Stomach (tissue), 9 donors: ENCODE results near the gene SMAD7. TPM values are rescaled to one million over a fixed set of nuclear protein-coding genes. Genes with fewer than 3 reads are reported as not detected.

Experiments
- DNase-seq, 2 donors: peaks; one replicate each; pipeline versions ENCODE4 v3.0.0 to v3.0.0-alpha.2; 2013 to 2019
- H3K27ac ChIP-seq, 5 donors: fragments of 200-600 bp in 4 of 5; sonication (generic) in 4 of 5; one replicate each; pipeline ENCODE4 v1.5.1; 2013 to 2019; ENCODE audit warnings: mild to moderate bottlenecking in 1 of 5, moderate library complexity in 1 of 5
- H3K27me3 ChIP-seq, 3 donors: fragments of 200-600 bp; sonication (generic); one replicate each; pipeline ENCODE4 v1.5.1; 2017 to 2019; ENCODE audit warnings: mixed run types in 1 of 3
- H3K36me3 ChIP-seq, 4 donors: fragments of 200-600 bp; sonication (generic); 1 replicate in 3 of 4; 2 replicates in 1 of 4; pipeline ENCODE4 v1.5.1; 2016 to 2019
- H3K4me1 ChIP-seq, 4 donors: fragments of 200-600 bp; sonication (generic); one replicate each; pipeline ENCODE4 v1.5.1; 2016 to 2019
- H3K4me3 ChIP-seq, 4 donors: fragments of 200-600 bp; sonication (generic) in 3 of 4; one replicate each; pipeline ENCODE4 v1.5.1; 2016 to 2019; ENCODE audit warnings: mild to moderate bottlenecking in 1 of 4
- H3K9me3 ChIP-seq, 4 donors: fragments of 200-600 bp; sonication (generic); one replicate each; pipeline ENCODE4 v1.5.1; 2016 to 2019
- CTCF ChIP-seq, 7 experiments: fragments of 450-650 bp in 4 of 7; fragments of 200-600 bp in 3 of 7; sonication (generic) in 3 of 7; IDR thresholded peaks; one replicate each; pipeline ENCODE4 v1.5.1; 2016 to 2019; ENCODE audit warnings: antibody characterized with exemption in 7 of 7, control low read depth in 2 of 7, mild to moderate bottlenecking in 1 of 7
- EP300 ChIP-seq: sonication (generic); formaldehyde crosslinking; IDR thresholded peaks from one replicate; pipeline ENCODE4 v1.6.1; 2017; ENCODE audit warnings: antibody characterized with exemption
- POLR2A ChIP-seq, 4 donors: fragments of 450-650 bp; IDR thresholded peaks; one replicate each; pipeline ENCODE4 v1.6.1; 2016; ENCODE audit warnings: antibody characterized with exemption in 4 of 4, control low read depth in 2 of 4, mild to moderate bottlenecking in 1 of 4, moderate library complexity in 1 of 4
- POLR2AphosphoS5 ChIP-seq, 3 donors: sonication (generic); formaldehyde crosslinking; IDR thresholded peaks; one replicate each; pipeline ENCODE4 v1.6.1; 2016; ENCODE audit warnings: antibody characterized with exemption in 3 of 3
- WGBS, 5 donors: extraction: QIAGEN DNeasy Blood & Tissue Kit in 3 of 5; methylation state at CpG; one replicate each; pipeline versions ENCODE4 v1.1.5 to v1.1.7; 2013 to 2018; 5-methylcytosine and 5-hydroxymethylcytosine counted together
- intact Hi-C: fragments of 100-400 bp; cut with DNase I; formaldehyde crosslinking; loops from one replicate; pipeline ENCODE4 v1.15.1; 2023; ENCODE audit warnings: low total_unique reads
- polyA plus RNA-seq, 3 donors: library from polyadenylated mRNA; stranded (reverse); fragments of 200-250 nt; gene quantifications; one replicate each; pipeline ENCODE4 v1.2.3, GENCODE V29; 2013
- total RNA-seq, 5 donors: library from RNA; depleted of rRNA; stranded (reverse); fragments of >200 nt; gene quantifications; one replicate each; pipeline versions ENCODE4 v1.1.0 to v1.2.3, GENCODE V29; 2014 to 2016
- donor health status: healthy with polysubstance abuse.
- donor health status: Bipolar disorder and iron deficiency.
- donor health status: healthy.

Gene SMAD7
- total and polyA plus RNA-seq, 8 donors: 4.5 to 123 (median 10.6) TPM

GRCh38 chr18:48910972-48911545 is 39.7 kb downstream of the SMAD7 start:
- H3K4me3 ChIP-seq: no peak overlapping the region
- peaks cover 0 to 13% (median 4%) of the 10 kb centered on the region in 4 donors for H3K4me1 ChIP-seq
- no peaks in the 10 kb centered on the region for H3K36me3 ChIP-seq
- H3K9me3 ChIP-seq: no peaks in the 10 kb centered on the region
- intact Hi-C loops: no loop called here
- no peak overlapping the region for H3K27ac ChIP-seq
- DNase-seq: no peak
- WGBS, 5 donors: 92 to 95% (median 93%) methylated on average over 17 of the region's 17 CpGs
- no peaks in the 10 kb centered on the region for H3K27me3 ChIP-seq
- TF ChIP-seq EP300 (no peak), POLR2A (IDR thresholded peaks at IDR 0.05) (no peak), POLR2AphosphoS5 (IDR thresholded peaks at IDR 0.05) (no peak), CTCF (IDR thresholded peaks at IDR 0.05) (no peak)

- intact Hi-C loops: no loop called here
- no peak overlapping the region for H3K27ac ChIP-seq
- DNase-seq: no peak
These were observed 41.0 kb downstream of the SMAD7 start for GRCh38 chr18:48909721-48910120.

GRCh38 chr18:48908916-48909315 is 41.8 kb downstream of the SMAD7 start:
- H3K9me3 ChIP-seq: peaks cover 0 to 14% (median 5%) of the 10 kb centered on the region in 4 donors
- H3K36me3 ChIP-seq: no peaks in the 10 kb centered on the region
- intact Hi-C loops: no loop called here
- TF ChIP-seq POLR2AphosphoS5 (IDR thresholded peaks at IDR 0.05) (no peak), EP300 (no peak), POLR2A (IDR thresholded peaks at IDR 0.05) (no peak), CTCF (IDR thresholded peaks at IDR 0.05) (no peak)
- no peaks in the 10 kb centered on the region for H3K27me3 ChIP-seq
- H3K4me3 ChIP-seq: no peak overlapping the region
- H3K27ac ChIP-seq: no peak overlapping the region
- DNase-seq: no peak
- WGBS, 5 donors: 56 to 67% (median 63%) methylated on average over 3 of the region's 3 CpGs
- no peaks in the 10 kb centered on the region for H3K4me1 ChIP-seq

More at GRCh38 chr18:48909721-48910120, 41.0 kb downstream of the SMAD7 start:
- Histone ChIP-seq H3K36me3 (no peaks in the 10 kb centered on the region), H3K4me1 (peaks cover 0 to 3% (median 2%) of the 10 kb centered on the region in 4 donors), H3K4me3 (no peak overlapping the region), H3K27me3 (no peaks in the 10 kb centered on the region), H3K9me3 (peaks cover 0 to 7% (median 3%) of the 10 kb centered on the region in 4 donors)
- WGBS, 5 donors: 69 to 74% (median 71%) methylated on average over 6 of the region's 6 CpGs
- TF ChIP-seq CTCF (IDR thresholded peaks at IDR 0.05) (no peak), POLR2A (IDR thresholded peaks at IDR 0.05) (no peak), POLR2AphosphoS5 (IDR thresholded peaks at IDR 0.05) (no peak), EP300 (no peak)

GRCh38 chr18:48905513-48905912 is 45.3 kb downstream of the SMAD7 start:
- Histone ChIP-seq H3K36me3 (no peaks in the 10 kb centered on the region), H3K9me3 (peaks cover 0 to 14% (median 5%) of the 10 kb centered on the region in 4 donors), H3K4me3 (no peak overlapping the region), H3K4me1 (peaks cover 13 to 25% (median 17%) of the 10 kb centered on the region in 4 donors), H3K27ac (no peak overlapping the region), H3K27me3 (no peaks in the 10 kb centered on the region)
- DNase-seq: no peak
- intact Hi-C loops: no loop called here
- TF ChIP-seq EP300: no peak
- TF ChIP-seq POLR2A (IDR thresholded peaks at IDR 0.05): no peak
- no peak for TF ChIP-seq POLR2AphosphoS5 (IDR thresholded peaks at IDR 0.05)
- no peak for TF ChIP-seq CTCF (IDR thresholded peaks at IDR 0.05)
- WGBS, 5 donors: 88 to 98% (median 93%) methylated on average over 1 of the region's 1 CpG
